ENCODE results near the gene ISM1.

- TF ChIP-seq POLR2A (IDR thresholded peaks at IDR 0.05; ENCODE audit: low read depth), result no peak
- no peak for TF ChIP-seq CTCF (IDR thresholded peaks at IDR 0.05)
- TF ChIP-seq POLR2AphosphoS5 (IDR thresholded peaks at IDR 0.05), result peak in 1 of 2 donors; percentile 36
- no peak for TF ChIP-seq EP300 (IDR thresholded peaks at IDR 0.05)
Measured at GRCh38 chr20:13333793-13334192, 112.7 kb downstream of the ISM1 start.

Measured in esophagus muscularis mucosa (tissue), 4 donors.